GM21825 (cell line): ENCODE measurements around the gene TRIM54.
"Not testable (repeated sequence)": the region's sequence is repeated elsewhere in the genome, so short reads cannot be mapped to it uniquely, and the experiment has no call there.

Experiments
- ATAC-seq: cut with Tn5 transposase; IDR thresholded peaks from one replicate; pipeline ENCODE4 v1.9.1; 2021; ENCODE audit warnings: mild to moderate bottlenecking, moderate library complexity; ENCODE audit not compliant: unreplicated experiment

TRIM54 gene

GRCh38 chr2:27309651-27310050, 27.4 kb downstream of the TRIM54 start:
- no peak for ATAC-seq

- ATAC-seq, result no peak
Observed at GRCh38 chr2:27312152-27312551, 29.9 kb downstream of the TRIM54 start.

GRCh38 chr2:27313882-27314645, 31.8 kb downstream of the TRIM54 start:
- ATAC-seq, result no peak

- ATAC-seq, result no peak
Observed at GRCh38 chr2:27314709-27315108, 32.5 kb downstream of the TRIM54 start.

- ATAC-seq, result no peak
Observed at GRCh38 chr2:27315122-27315521, 32.9 kb downstream of the TRIM54 start.

- ATAC-seq, result no peak
Observed at GRCh38 chr2:27316655-27317412, 34.6 kb downstream of the TRIM54 start.

GRCh38 chr2:27319839-27320238, 37.6 kb downstream of the TRIM54 start:
- ATAC-seq, result not testable (repeated sequence)

GRCh38 chr2:27320958-27321543, 38.8 kb downstream of the TRIM54 start:
- ATAC-seq, result no peak

- ATAC-seq, result no peak
Observed at GRCh38 chr2:27322301-27322765, 40.1 kb downstream of the TRIM54 start.

GRCh38 chr2:27322766-27323595, 40.8 kb downstream of the TRIM54 start, which contains the start of gene MPV17:
MPV17 (minus strand) TSS chr2:27323097; CDS start chr2:27322517, 580 bp downstream.
- peak; percentile 84 for ATAC-seq

GRCh38 chr2:27323596-27324285, 41.5 kb downstream of the TRIM54 start:
- ATAC-seq, result no peak

- ATAC-seq, result no peak
Observed at GRCh38 chr2:27324720-27325119, 42.5 kb downstream of the TRIM54 start.

- no peak for ATAC-seq
Observed at GRCh38 chr2:27335311-27335710, 53.1 kb downstream of the TRIM54 start.

GRCh38 chr2:27336173-27336572, 53.9 kb downstream of the TRIM54 start:
- no peak for ATAC-seq

- no peak for ATAC-seq
Observed at GRCh38 chr2:27347641-27348040, 65.4 kb downstream of the TRIM54 start.

- no peak for ATAC-seq
Observed at GRCh38 chr2:27350106-27350693, 68.0 kb downstream of the TRIM54 start.

- ATAC-seq, result no peak
Observed at GRCh38 chr2:27351802-27352598, 69.8 kb downstream of the TRIM54 start.

- ATAC-seq, result not testable (repeated sequence)
Observed at GRCh38 chr2:27353386-27353761, 71.1 kb downstream of the TRIM54 start.
